Measurements from ENCODE around the gene CHPF.

The CHPF gene

DNA sequence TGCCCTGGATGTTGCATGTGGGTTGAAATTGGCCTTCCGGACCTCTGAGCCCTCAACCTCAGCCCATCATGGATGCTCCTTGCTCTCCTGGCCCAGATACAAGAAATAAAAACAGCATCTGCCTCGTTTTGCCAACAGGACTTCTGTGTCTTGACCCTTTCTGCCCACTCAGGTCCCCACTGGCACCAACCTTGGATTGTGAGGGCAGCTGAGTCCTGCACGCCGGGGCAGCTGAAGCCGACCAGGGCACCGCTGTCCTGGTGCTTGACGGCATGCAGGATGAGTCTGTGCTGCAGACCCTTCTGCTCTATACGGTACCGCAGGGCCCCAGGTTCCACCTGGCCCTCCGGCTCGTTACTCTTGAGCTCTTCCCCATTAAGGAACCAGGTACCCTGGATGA is 23.0 kb upstream of the CHPF start:
- no peak for DNase-seq

DNA sequence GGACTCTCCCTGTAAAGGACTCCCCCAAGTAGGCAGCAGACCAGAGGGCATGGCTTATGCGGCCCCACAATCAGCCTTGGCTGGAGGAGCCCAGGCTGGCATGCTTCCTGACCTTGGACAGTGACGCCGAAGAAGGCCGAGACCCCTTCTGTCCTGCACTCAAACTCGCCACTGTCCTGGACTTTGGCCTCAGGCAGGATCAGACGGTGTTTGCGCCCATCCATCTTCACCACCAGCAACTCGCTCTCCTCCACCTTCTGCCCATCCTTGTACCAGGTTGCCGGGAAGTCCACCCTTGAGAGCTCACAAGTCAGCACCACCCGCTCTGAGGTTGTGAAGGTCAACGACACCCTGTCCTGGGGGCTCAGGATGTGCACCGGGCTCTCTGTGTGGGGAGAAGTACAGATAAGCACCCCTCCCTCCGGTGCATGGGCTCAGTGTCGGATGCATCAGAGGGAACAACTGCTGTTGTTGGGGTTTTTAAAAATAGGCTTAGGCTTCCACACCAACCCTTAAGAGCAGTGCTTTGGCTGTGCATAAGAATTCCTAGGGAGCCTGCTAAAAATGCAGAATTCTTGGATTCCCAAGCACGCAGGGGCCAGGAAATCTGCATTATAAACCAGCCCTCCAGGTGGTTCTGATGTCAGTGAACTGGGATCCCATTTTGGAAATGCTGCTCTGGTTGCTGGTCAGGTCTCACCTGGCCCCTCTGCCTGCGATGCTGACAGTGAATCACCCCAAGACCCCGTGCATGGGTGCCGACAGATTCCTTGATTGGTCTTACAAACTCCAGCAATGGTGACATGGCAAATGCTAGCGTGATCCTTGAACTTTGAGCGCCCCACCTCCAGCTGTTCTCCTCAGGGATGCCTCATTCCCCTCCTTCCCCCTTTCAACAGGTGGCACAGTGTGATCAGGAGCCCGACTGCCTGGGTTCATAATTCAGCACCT is 21.8 kb upstream of the CHPF start:
- DNase-seq = no peak

DNA sequence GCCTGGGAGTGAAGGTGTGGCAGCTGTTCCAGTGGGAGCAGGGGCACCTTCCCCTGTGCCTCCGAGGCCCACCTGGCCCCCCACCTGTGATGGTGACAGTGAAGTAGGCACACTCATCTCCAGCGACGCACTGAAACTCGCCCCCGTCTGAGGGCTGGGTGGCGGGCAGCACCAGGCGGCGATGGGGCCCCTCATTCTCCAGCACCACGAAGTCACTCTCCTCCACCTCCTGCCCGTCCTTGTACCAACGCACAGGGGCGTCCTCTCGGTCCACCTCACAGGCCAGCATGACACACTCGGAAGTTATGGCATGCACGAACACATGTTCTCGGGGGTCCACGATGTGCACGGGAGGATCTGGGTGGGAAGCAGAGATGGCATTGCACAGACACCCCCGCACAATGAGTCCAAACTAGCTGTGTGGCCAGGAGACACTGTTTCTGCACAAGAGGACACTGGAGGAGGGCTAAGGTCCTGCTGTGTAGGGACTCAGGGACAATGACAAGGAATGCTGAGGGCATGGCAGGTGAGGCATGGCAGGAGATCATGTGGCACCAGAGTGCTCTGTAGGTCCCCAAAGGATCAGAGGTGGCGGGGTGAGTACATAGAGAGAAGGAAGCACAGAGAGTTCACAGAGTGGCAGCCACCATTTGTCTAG is 19.8 kb upstream of the CHPF start:
- no peak for DNase-seq

- DNase-seq = no peak
Measured at GRCh38 chr2:219562049-219563020, 18.7 kb upstream of the CHPF start.

GRCh38 chr2:219561179-219562048 is 17.8 kb upstream of the CHPF start:
- no peak for DNase-seq

GRCh38 chr2:219560893-219561178 is 17.2 kb upstream of the CHPF start:
- DNase-seq = no peak

DNA sequence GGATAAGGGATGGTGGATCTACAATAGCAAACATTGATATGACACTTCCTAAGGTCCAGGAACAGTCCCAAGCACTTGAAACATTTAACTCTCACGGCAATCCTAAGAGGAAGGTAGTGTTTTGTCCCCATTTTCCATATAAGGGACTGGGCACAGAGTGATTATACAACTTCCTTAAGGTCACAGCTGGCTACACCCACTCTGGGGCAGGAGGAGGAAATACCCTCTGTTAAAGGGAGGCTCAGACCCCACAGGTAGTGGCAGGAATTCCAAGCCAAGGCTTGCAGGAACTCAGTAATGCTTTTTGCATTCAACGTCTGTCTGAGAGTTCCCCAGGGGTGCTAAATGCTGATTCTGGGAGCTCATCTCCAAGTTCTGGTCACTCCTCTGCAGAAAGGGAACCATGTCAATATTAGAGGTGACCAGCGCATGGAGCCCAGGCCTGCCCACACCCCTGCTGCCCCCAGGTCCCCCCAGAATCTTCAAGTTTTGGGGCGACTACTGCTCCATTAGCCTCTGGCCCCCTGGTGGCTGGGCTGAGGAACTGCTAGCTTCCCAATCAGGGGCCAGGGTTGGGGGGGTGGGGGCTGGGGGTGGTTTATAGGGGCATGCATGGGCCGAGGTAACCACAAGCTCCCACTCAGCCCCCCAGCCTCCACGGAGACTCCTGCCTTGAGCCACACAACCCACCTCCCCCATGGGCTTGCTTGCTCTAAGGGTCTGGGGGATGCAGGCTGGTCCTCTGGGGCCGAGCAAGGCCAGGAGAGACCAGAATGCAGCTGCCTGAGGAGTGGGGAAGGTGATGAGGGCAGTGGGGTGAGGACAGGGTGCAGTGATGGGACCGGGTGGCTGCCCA is 16.7 kb upstream of the CHPF start:
- DNase-seq = no peak

- DNase-seq = no peak
Measured at GRCh38 chr2:219559156-219559915, 15.7 kb upstream of the CHPF start.

DNA sequence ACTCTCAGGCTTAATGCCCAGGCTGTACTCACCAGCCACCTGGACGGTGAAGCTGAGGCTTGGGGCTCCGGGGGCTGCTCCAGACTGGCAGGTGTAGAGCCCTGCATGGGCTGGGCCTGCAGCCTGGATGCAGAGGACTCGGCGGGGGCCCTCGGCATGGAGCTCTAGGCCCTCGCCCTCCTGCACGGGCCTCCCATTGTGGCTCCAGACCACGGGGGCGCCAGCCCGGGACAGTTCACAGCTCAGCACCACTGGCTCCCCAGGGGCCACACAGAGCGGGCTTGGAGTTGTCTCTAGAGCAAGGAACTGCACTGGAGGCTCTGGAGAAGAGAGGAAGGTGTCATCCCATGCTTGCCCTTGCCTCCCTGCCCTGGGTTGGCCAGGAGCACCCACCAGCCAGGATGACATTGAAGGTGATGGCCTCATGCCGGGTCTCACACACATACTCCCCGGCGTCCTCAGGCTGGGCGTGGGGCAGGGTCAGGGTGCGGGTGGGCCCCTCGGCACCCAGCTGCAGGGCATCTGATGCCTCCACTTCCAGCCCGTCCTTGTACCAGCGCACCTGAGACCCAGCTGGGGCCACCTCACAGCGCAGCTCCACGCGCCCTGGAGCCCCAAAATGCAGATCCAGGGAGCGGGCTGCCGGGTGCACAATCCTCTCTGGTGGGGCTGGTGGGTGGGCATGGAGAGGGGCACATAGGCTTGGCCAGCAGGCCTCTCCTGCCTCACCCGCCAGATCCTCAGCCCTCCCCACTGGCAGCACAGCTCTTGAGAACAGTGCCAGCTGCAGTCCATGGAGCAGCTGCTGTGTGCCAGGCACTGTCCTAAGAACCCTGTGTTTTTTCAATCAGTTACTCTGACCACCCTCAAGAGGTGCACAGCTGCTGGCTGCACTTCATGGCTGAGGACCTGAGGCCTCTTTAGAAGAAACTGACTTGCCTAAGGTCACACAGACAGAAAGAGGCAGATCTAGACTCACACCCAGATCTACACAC is 14.5 kb upstream of the CHPF start:
- no peak for DNase-seq

DNA sequence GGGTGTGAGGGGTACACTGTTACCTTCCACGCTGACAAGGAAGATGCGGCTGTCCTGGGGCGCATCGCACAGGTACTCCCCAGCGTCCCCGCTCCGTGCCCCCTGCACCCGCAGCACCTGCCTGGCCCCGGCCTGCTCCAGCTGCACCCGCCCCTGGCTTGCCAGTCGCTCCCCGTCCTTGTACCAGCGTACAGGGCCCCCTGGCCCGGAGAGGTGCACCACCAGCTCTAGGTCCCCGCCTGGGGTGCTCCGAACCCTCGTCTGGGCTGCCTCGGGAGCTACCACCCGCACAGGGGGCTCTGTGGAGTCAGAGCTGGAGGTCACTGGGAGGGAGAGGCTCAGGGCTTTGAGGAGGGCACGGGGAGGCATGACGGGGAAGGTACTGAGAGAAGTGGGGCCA is 13.7 kb upstream of the CHPF start:
- no peak for DNase-seq

GRCh38 chr2:219556413-219556812 is 12.8 kb upstream of the CHPF start:
- no peak for DNase-seq

DNA sequence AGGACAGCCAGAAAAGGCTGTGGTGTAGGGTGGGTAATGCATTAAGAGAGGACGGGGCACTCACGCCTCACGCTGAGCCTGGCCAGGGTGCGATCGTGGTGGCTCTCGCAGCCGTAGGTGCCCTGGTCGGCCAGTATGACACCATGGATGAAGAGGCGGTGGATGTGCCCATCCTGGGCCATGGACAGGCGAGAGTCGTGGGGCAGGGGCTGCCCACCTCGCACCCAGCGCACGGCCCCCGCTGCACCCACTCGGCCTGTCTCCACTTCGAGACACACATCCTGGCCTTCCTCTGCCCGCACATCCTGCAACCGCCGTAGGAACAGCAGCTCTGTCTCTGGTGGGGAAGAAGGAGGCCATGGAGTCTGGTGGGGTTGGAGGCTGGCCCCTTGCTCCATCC is 12.3 kb upstream of the CHPF start:
- DNase-seq = no peak

- no peak for DNase-seq
Measured at GRCh38 chr2:219554350-219554749, 10.7 kb upstream of the CHPF start.

GRCh38 chr2:219553463-219553963 is 9.9 kb upstream of the CHPF start:
- no peak for DNase-seq

DNA sequence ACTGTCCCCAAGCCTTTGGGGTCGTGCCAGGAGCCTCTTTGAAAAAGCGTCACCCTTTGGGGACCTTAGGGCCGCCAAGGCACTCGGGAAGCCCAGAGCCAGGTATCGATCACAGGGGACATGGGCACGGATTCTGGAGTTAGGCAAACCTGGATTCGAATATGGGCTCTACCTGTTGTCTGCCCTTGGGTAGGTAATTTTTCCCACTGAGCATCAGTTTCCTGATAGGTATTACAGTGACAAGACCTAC is 9.5 kb upstream of the CHPF start:
- no peak for DNase-seq

DNA sequence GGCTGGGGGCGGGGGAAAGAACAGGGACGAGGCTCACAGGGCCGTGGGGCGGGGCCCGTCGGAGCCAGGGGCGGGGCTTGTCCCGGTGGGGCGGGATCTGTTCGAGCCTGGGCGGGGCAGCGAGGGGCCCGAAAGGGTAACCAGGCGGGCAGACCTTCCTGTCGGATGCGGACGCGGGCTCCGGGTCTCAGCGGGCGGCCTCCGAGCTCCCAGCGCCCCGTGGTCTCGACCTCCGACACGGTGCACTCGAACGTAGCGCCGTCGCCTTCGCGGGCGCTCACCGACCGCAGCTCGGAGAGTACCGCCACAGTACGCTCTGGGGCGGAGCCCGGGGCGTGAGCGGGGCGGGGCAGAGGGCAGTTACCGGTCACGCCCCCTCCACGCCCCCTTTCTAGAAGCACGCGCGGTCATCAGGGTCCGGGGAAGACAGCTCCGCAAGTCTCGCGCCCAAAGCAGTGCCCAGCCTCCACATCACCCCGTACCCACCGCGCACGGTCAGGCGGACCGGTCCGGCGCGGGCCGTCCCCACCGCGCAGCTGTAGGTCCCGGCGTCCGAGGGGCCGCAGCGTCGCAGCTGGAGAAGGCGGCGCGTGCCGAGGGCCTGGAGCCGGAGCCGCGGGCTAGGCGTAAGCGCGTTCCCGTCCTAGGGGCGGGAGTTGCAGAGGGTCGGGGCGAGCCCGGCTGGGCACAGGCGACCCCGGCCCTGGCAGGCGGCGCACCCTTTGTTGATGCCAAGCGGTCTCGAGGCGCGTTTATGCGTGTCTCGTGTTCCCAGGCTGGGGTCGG is 9.0 kb upstream of the CHPF start:
- DNase-seq = peak; percentile 65

DNA sequence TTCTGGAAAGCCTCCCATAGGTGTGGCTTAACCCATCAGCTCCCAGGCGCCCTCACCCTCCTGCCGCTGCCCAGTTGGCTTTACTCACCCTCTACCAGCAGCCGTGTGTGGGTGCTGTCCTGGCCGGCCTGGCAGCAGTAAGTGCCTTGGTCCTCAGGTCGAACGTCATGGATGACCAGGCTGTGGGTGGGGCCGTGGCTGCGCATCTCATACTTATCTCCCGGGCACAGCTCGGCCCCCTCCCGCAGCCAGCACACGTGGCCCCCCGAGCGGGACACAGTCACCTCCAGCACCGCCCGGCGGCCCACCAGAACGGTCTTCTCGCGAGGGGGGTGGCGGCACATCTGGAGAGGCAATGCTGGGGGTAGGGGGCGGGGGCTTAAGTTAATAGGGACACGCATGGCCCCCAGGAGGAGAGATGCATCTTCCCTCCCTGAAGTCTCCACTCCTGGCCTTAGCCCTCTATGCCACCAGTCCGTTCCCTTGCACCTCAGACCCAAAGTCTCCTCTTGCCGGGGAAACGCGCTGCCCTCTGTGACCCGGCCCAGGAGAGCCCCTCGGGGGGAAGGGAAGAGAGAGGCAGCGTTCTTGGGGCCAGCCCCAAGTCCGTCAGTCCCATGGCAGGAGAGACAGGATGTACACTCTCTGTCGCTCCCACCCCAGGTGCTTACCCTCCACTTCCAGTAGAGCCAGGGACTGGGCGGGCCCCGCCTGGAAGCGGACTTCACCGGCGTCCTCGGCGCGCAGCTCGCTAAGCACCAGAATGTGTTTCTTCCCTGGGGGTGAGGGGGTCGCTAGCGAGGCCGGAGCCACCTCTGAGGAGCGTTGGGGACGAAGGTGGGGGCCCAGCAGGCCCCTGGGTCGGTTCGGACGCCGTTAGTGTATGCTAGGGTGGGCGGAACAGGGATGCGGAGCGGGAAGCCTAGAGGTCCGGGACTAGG is 8.1 kb upstream of the CHPF start:
- no peak for DNase-seq

Measured in activated CD4-positive, alpha-beta T cell treated with anti-CD3 and anti-CD28 coated beads for 1 hour (primary cell).